Liver (tissue), 3 donors: ENCODE measurements around the gene OR5AC2.

Source experiments
- CTCF ChIP-seq: fragments of 150-350 bp; IDR thresholded peaks from 2 replicates; pipeline ENCODE4 v1.5.1; 2017; ENCODE audit warnings: improper control_type of control experiment, low read depth, low read length; ENCODE audit not compliant: missing input control
- EGR1 ChIP-seq, 2 donors: IDR thresholded peaks; 2 replicates each; pipeline ENCODE4 v1.6.1; 2016 to 2018; ENCODE audit warnings: antibody characterized with exemption in 2 of 2, low read depth in 2 of 2
- GABPA ChIP-seq, 2 donors: IDR thresholded peaks in 1 of 2; conservative IDR thresholded peaks in 1 of 2; 2 replicates each; pipeline ENCODE4 v1.6.1; 2016; ENCODE audit warnings: antibody characterized with exemption in 2 of 2, mild to moderate bottlenecking in 1 of 2, moderate library complexity in 1 of 2
- JUND ChIP-seq, 2 donors: IDR thresholded peaks; 2 replicates each; pipeline ENCODE4 v1.6.1; 2016; ENCODE audit warnings: antibody characterized with exemption in 2 of 2
- RAD21 ChIP-seq, 2 donors: IDR thresholded peaks; 2 replicates each; pipeline ENCODE4 v1.6.1; 2016; ENCODE audit warnings: antibody characterized with exemption in 2 of 2, mild to moderate bottlenecking in 2 of 2
- REST ChIP-seq: IDR thresholded peaks from 2 replicates; pipeline ENCODE4 v1.6.1; 2016; ENCODE audit warnings: antibody characterized with exemption, mild to moderate bottlenecking
- SP1 ChIP-seq: IDR thresholded peaks from 2 replicates; pipeline ENCODE4 v1.6.1; 2018; ENCODE audit warnings: antibody characterized with exemption, mild to moderate bottlenecking
- TAF1 ChIP-seq: conservative IDR thresholded peaks from 2 replicates; pipeline ENCODE4 v1.6.1; 2016; ENCODE audit warnings: antibody characterized with exemption, mild to moderate bottlenecking
- YY1 ChIP-seq: IDR thresholded peaks from 2 replicates; pipeline ENCODE4 v1.6.1; 2016; ENCODE audit warnings: antibody characterized with exemption, mild to moderate bottlenecking
- TF ChIP-seq, protein P1 (sequence below): IDR thresholded peaks from 2 replicates; pipeline ENCODE4 v1.6.1; 2016; ENCODE audit warnings: antibody characterized with exemption
- TF ChIP-seq, protein P2 (sequence below): IDR thresholded peaks from 2 replicates; pipeline ENCODE4 v1.6.1; 2016; ENCODE audit warnings: antibody characterized with exemption
- TF ChIP-seq, protein P3 (sequence below): IDR thresholded peaks from 2 replicates; pipeline ENCODE4 v1.6.1; 2016; ENCODE audit warnings: antibody characterized with exemption
- donor health status: healthy.
- donor health status: healthy.

DNA sequence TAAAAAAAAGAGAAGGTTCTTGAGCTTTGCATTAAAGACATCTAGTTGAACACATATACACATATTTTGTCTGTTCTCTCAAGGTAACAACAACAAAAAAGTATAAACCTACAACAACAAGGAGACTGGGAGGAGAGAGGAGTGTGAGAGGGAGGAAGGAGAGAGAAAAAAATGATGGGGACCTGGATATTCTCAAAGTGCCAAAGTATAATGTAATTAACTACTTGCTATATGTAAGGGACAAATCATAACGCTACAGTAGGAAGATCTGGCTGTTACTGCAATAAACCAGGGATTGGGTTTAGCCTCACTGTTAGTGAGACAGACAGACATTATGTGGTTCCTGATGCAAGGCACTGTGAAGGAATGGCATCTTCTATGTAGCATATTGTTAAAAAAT lies 37.7 kb upstream of the OR5AC2 start:
- TF ChIP-seq CTCF (no peak), SP1 (no peak), TAF1 (no peak), RAD21 (IDR thresholded peaks at IDR 0.05) (no peak), REST (no peak), GABPA (IDR thresholded peaks at IDR 0.05 in 1 of 2, conservative IDR thresholded peaks at IDR 0.05 in 1 of 2) (no peak), YY1 (no peak), EGR1 (IDR thresholded peaks at IDR 0.05; ENCODE audit: low read depth in 2 of 2) (no peak), JUND (IDR thresholded peaks at IDR 0.05) (no peak)
- TF ChIP-seq, protein P1, sequence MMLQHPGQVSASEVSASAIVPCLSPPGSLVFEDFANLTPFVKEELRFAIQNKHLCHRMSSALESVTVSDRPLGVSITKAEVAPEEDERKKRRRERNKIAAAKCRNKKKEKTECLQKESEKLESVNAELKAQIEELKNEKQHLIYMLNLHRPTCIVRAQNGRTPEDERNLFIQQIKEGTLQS = no peak
- TF ChIP-seq, protein P2, sequence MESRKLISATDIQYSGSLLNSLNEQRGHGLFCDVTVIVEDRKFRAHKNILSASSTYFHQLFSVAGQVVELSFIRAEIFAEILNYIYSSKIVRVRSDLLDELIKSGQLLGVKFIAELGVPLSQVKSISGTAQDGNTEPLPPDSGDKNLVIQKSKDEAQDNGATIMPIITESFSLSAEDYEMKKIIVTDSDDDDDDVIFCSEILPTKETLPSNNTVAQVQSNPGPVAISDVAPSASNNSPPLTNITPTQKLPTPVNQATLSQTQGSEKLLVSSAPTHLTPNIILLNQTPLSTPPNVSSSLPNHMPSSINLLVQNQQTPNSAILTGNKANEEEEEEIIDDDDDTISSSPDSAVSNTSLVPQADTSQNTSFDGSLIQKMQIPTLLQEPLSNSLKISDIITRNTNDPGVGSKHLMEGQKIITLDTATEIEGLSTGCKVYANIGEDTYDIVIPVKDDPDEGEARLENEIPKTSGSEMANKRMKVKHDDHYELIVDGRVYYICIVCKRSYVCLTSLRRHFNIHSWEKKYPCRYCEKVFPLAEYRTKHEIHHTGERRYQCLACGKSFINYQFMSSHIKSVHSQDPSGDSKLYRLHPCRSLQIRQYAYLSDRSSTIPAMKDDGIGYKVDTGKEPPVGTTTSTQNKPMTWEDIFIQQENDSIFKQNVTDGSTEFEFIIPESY = no peak
- TF ChIP-seq, protein P3, sequence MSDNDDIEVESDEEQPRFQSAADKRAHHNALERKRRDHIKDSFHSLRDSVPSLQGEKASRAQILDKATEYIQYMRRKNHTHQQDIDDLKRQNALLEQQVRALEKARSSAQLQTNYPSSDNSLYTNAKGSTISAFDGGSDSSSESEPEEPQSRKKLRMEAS = no peak
